IPS-18c (cell line): Measurements from ENCODE around the gene FAM90A1.
"Not testable (repeated sequence)": the region's sequence is repeated elsewhere in the genome, so short reads cannot be mapped to it uniquely, and the experiment has no call there.

Experiments
- H3K4me3 ChIP-seq: 2 replicates; pipeline ENCODE4 v1.7.0; 2013; ENCODE audit warnings: low read depth, mild to moderate bottlenecking, low read length, moderate library complexity; ENCODE audit not compliant: insufficient read depth
- H3K9me3 ChIP-seq: one replicate; pipeline ENCODE4 v1.6.1; 2013; ENCODE audit warnings: mild to moderate bottlenecking, low read length, moderate library complexity; ENCODE audit not compliant: control insufficient read depth, insufficient read depth

Gene FAM90A1

DNA sequence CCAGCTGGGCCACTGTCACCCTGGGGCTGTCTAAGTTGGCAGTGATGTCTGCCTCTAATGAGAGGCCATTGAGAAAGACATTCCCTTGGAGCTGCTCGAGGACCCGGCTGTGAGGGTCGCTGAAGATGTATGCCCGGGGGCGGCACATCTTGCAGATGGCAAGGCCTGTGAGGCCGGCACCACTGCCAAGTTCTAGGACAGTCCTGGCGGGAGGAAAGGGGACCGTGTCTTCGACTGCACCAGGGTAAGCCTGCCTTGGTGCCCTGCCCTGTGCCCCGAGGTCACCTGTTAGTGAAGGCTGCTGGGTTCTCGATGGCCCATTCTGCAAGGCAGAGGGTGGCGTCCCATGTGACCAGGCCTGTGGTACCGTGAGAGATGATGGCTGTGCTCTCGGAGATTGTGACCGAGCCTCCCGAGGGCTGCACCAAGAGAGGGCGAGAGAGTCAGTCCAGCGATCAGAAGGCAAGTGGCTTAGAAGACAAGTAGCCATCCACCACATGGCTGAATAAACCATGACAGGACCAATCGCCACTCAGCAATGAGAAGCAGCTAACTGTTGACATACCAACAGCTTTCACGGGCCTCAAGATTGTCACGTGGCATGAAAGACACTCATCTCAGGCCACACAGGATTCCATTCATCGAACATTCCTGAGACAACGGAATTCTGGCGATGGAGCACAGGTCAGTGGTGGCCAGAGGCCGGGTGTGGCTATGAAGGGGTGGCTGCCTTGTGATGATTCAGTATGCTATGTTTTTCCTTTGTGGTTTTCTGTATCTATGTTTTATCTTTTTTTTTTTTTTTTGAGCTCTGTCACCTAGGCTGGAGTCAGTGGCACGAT, 8.1 kb upstream of the FAM90A1 start:
- not testable (repeated sequence) for H3K4me3 ChIP-seq, H3K9me3 ChIP-seq

DNA sequence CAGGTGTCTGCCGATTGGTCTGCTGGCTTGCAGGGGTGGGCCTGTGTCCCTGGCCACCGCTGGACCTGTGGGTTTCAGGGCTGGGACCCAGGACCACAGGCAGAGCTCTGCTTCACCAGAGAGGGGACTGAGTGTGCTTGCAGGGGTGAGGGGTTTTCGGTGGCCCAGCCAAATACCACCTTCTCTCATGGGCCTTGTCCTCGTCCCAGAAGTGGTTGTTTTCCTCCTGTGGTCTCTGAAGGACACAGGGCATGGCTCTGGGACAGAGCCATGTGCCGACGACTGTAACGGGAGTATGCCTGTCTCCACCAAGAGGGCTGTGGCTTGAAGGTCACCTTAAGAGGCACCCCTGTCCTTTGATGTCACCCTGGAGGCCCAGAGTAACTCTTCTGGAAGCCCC, 7.3 kb upstream of the FAM90A1 start:
- not testable (repeated sequence) for H3K4me3 ChIP-seq, H3K9me3 ChIP-seq

DNA sequence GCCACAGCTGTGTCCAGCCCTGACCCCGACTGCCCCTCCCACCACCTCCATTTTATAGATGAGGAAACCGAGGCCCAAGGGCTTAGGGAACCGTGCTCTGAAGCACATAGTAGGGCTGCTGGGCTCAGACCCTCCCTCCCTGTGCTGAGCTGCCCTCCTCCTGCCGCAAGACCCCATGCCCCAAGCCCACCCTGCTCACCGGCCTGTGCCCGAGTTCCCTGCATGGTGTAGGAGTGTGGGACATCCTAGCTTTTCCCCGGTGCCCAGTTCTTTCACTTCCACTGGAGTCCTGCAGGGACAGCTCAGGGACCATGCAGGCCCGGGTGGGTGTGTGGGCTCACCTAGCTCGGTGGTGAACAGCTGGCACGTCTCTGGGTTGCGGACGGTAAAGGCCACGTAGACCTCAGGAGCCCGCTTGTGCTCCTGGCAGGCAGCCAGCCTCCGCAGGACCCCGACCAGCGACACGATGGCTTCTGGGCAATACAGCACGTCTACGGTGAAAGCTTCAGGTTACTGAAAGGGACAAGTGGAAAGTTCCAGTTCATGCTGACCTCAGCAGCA, 6.6 kb upstream of the FAM90A1 start:
- not testable (repeated sequence) for H3K4me3 ChIP-seq, H3K9me3 ChIP-seq

DNA sequence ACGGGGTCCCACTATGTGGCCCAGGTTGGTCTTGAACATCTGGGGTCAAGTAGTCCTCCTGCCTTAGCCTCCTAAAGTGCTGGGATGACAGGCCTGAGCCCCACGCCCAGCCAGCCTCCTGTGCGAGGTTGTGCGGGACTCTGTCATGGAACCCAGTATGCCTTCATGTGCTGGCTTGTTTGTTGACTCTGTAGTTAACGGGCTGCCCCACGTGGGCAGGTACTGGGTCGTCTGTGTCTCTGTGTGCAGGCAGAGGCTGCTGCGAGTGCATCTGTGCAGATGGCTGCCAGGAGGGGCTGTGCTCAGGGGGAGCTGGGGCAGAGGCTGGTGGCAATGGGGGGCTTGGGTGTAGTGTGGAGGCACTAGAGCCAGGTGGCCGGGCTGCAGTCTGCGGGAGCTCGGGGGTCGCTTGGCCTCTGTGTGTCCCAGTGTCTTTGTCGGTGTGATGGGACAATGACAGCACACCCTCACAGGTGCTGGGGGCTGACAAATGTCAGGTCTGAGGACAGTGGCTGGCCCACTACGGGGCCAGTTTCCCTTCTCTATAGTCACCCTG, 6.0 kb upstream of the FAM90A1 start:
- H3K4me3 ChIP-seq, H3K9me3 ChIP-seq: not testable (repeated sequence)

DNA sequence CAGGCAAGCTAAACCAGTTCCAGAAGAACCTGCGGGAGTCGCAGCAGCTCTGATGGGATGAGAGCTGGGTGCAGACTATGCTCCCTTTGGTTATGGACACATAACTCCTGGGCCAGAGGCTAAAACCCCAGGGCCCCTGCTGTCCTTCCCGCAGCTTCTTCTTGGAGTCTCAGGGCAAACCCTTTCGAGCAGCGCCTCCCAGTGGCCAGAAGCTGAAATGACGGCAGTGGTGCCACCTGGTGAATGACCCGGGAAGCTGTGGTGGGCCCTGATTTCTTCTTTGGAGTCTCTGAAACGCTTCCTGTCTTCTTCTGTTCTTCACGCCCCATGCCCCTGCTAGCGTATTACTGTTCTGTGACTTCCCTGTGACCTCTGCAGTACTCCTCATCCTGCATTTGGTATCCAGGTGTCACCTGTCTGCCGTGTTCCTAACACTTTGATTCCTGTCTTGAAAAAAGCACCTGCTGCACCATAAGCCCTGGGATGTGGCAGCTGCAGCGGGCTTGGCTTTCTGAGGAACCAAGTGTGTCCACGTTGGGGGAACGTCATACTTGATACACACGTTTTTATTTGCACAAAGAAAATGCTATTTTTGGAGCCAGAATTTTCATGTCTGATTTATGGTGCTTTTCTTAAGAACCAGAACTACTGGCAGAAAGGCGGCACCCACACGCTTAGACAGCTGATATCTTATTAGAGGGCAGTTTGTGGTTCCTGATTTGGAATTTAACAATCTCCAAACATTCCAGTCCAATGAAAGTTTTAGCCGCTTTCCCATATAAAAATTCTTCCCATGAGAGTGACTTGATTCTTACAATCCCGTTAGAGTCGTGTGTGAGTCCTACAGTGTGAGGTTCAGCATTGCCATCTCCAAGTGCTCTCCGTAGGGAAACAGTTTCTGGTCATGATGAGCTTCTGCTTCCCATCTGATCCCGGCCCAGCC, 4.5 kb upstream of the FAM90A1 start:
- H3K4me3 ChIP-seq, H3K9me3 ChIP-seq: not testable (repeated sequence)

DNA sequence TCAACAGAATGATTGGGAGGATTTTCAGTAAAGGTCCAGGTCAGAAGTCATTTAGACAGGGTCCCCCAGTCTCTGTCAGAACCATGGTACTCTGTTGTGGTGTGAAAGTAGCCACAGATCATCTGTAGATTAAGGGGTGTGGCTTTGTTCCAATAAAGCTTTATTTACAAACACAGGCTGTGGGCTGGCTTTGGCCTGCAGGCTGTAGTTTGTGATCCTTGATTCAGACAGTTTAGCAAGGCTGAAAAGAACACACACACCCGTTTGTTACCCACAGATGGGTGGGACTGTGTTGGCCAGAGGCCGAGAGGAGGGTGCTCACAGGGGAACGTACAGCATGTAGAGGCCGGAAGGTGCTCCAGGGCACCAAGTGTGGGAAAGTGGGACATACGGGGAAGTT, 3.6 kb upstream of the FAM90A1 start:
- not testable (repeated sequence) for H3K9me3 ChIP-seq, H3K4me3 ChIP-seq

DNA sequence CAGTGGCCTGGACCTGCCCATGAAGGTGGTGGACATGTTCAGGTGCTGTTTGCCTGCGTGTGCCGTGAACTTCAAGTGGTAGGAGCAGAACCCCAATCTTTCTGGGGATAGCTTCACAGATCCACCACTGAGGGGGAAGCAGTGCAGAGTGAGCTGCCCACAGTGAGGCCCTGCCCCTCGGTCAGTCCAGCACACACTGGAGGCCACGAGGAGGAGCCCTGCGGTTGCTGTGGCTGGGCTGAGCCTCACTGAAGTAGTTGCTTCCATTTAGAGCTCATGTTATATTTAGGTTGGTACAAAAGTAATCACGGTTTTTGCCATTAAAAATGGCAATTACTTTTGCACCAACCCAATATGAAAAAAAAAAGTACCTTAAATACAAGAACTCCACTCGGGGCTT, 2.1 kb upstream of the FAM90A1 start:
- not testable (repeated sequence) for H3K4me3 ChIP-seq, H3K9me3 ChIP-seq

DNA sequence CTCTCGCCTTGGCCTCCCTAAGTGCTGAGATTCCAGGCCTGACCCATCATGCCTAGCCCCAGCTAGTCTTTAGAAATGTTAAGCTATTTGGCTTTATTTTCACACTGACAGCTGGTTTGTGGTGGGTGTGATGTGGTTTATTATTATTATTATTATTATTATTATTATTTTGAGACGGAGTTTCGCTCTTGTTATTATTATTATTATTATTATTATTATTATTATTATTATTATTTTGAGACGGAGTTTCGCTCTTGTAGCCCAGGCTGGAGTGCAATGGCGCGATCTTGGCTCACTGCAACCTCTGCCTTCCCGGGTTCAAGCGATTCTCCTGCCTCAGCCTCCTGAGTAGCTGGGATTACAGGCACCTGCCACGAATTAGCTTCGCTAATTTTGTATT, 1.2 kb upstream of the FAM90A1 start:
- H3K9me3 ChIP-seq, H3K4me3 ChIP-seq: not testable (repeated sequence)

DNA sequence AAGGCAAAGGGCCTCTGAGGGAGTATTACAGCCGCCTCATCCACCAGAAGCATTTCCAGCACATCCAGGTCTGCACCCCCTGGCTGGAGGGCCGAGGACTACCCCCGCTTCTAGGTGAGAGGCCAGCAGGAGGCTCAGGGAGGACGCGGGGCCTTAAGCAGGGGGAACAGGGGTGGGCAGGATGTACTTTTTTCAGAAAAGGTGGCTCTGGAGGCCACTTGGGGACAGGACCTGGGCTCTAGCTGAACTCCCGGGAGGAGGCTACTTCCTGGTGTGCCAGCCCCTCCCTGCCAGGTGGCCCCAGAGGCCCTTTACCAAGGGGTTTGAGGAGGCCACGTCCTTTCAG, 287 bp upstream of the FAM90A1 start:
- H3K4me3 ChIP-seq, H3K9me3 ChIP-seq: not testable (repeated sequence)

DNA sequence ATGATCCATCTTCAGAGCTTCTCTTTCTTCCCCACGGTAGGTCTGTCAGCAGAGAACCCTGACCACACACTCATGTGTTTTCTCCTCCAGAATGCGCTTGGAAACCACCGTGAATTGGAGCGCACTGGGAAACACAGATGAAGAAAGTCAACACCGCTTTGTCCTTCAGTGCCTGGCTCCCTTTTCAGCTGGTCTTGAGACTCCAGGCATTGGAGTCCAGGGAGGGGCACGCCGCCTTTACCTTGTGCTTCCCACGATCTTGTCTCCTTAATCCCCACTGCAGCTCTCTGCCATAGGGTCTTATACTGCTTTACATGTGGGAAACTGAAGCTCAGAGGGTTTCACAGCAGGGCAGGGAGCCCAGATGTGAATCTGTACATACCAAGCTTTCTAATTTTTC, 1.1 kb downstream of the FAM90A1 start:
- H3K9me3 ChIP-seq: no peaks in the 10 kb centered on the region
- H3K4me3 ChIP-seq: no peak overlapping the region

DNA sequence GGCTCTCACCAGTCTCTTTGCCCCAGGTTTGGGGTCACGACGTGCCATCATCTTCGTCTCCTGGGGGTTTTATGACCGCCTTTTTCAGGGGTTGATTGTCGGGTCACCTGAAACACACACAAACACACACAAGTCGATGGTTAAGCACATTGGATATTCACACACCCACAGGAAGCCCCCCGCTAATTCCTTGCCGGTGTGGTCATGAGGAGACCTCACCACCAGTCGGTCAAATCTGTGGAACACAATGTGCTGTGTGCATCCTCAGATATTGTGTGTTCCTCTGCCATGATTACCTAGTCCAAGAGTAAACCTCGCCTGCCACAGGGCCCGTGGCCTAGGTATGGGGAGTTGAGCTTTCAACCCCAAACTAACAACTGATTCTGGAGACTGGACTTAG, 2.6 kb downstream of the FAM90A1 start:
- not testable (repeated sequence) for H3K9me3 ChIP-seq

DNA sequence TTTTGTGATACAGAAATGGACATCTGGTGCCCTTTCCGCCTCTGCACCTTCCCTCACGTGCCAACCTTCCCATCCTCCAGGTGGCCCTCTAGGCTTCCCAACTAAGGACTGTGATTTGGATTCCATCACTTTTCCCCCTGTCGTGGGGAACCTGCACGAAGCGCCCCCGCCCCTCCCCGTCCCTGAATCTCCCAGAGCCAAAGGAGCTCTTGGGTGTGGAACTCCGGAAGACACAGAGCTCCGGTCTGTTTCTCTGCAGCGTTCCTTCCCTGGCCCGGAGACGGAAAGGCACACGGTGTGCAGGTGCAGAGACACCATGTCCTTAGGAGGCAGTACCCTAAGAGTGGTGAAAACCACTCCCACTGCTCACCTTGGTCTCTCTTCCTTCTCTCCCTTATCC, 3.8 kb downstream of the FAM90A1 start:
- H3K4me3 ChIP-seq, H3K9me3 ChIP-seq: not testable (repeated sequence)

More for the DNA sequence above, 2.6 kb downstream of the FAM90A1 start:
- not testable (repeated sequence) for H3K4me3 ChIP-seq

DNA sequence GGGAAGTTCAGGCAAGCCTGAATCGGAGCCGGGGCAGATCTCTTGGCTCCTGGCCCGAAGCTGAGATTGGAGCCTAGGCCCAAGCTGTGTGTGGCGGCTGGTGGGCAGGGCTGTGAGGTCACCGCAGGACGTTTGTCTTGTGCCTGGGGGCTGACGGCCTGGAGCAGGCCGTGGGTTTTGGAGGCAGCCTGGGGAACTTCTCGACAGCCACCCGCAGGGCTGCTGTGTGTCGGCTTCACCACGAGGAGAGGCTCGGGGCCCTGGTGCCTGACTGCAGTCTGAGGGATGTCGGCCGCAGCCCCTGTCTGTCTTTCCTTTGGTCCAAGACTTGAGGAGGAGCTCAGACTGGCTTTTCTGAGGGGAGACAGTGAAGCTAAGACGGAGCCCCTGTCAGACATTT, 5.1 kb downstream of the FAM90A1 start:
- H3K9me3 ChIP-seq, H3K4me3 ChIP-seq: not testable (repeated sequence)

DNA sequence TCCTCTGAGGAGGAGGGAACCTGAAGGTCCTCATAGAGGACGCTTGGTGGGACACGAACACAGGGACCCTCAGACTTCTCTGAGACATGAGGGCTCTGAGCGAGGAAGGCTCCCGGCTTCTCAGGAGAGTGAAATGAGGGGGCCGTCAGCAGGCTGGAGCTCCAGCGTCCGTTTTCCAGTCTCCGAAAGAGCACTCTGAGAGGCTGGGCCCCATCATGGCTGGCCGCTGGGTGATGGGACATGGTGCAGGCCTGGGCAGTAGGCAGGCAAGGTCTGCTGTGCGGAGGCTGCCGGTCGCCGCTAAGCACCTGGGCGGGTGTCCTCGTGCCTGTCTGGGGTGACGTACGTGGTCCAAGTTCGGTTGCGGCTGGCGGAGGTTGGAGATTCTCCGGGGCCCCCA, 5.6 kb downstream of the FAM90A1 start:
- H3K9me3 ChIP-seq, H3K4me3 ChIP-seq: not testable (repeated sequence)

DNA sequence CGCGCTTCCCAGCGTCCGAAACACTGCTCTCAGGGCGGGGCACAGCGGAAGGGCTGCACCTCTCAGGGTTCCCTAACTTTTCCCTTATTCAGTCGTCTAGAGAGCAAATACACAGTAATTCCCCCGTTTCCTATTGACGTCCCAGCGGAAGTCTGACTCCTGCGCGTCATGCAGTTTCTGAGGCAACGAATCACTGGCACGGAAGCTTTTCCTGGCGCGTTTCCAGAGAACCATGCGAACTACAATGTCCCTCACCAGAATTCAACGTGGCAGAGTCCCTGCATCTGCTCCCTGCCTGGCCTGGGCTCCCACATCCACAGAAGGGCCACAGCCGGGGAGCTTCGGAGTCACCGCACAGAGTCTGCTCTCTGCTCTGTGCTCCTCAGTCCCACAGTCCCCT, 6.0 kb downstream of the FAM90A1 start:
- not testable (repeated sequence) for H3K9me3 ChIP-seq, H3K4me3 ChIP-seq

DNA sequence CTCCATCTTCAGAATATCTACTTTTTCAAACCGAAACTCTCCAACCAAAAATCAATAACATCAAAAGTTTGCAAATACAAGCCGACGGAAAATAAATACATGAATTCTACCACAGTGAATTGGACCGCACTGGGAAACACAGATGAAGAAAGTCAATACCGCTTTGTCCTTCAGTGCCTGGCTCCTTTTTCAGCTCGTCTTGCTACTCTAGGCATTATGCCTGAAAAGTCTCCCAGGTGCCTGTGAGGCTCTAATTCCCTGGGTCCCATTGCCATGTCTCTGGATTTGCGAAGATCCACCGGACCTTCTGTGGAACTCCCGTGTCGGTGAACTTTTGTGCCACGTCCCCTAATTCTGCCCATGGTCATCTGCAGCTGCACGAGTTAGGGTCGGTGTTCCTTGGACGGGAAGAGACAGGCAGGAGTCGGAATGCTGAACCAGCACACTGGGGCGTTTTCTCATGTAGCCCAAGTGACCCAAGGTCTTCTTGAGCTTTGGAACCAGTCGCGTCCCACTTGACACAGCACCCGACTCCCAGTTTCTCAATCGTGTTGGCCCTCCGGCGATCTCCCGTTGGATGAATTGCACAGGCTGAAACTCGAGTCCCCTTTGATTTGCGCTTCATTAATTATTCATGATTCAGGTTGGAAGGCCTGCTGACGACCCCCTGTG, 8.6 kb downstream of the FAM90A1 start:
- H3K4me3 ChIP-seq, H3K9me3 ChIP-seq: not testable (repeated sequence)

DNA sequence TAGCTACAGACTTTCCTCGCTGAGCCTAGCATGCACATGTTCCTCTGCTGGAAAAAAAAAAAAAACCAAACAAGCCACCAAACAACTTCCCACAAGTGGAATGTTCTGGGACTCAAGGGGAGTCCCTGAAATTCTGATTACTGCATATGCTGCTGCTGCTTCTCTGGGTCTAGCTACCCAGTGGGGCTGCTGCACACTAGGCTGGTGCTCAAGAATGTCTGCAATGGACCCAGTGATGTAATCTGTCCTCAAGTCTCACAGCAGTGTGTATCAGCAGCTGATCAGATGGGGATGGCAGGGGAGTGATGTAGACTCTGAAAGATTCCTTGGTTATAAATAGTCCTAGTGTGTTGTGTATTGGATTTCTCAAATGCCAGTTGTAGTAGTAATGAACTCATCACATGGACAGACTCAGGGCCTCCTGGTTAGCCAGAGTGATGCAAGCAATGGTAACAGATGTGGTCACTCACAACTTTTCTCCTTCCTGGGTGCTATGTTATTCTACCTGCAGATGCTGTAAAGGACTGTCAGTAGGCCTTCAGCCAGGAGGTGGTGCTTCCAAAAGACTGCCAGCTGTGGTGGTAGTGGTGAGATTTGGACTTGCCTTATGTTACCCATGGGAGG, 29.6 kb downstream of the FAM90A1 start:
- H3K4me3 ChIP-seq: not testable (repeated sequence)

More for the DNA sequence above, 29.6 kb downstream of the FAM90A1 start:
- H3K9me3 ChIP-seq: not testable (repeated sequence)
